Stimulated activated CD4-positive, alpha-beta T cell treated with anti-CD3 and anti-CD28 coated beads, Interleukin-15, amount 100 ng/mL, for 1 hour (primary cell): ENCODE data around the gene ZNF426.

Experiments used
- DNase-seq, 2 donors: peaks; one replicate each; pipeline ENCODE4 v3.0.0-alpha.2; 2020; ENCODE audit warnings: low read depth in 1 of 2, low spot score in 1 of 2

Gene ZNF426

GRCh38 chr19:9498183-9498902 is 40.1 kb downstream of the ZNF426 start, which contains the start of gene ZNF560:
Gene ZNF560 (minus strand): TSS chr19:9498616. CDS start chr19:9475313, 23,303 bp downstream.
- DNase-seq = no peak

- DNase-seq = no peak
These were observed 44.3 kb downstream of the ZNF426 start for GRCh38 chr19:9494096-9494495.

GRCh38 chr19:9487016-9487415 is 51.4 kb downstream of the ZNF426 start:
- no peak for DNase-seq

GRCh38 chr19:9485140-9485539 is 53.3 kb downstream of the ZNF426 start:
- DNase-seq = no peak

- DNase-seq = no peak
These were observed 63.5 kb downstream of the ZNF426 start for GRCh38 chr19:9474975-9475374.
